ENCODE measurements around the gene ACAD9. TPM values are rescaled to one million over a fixed set of nuclear protein-coding genes. Genes with fewer than 3 reads are reported as not detected.

Gene ACAD9
- polyA plus RNA-seq, 3 donors, result 21.9 to 27.7 (median 25.6) TPM

DNA sequence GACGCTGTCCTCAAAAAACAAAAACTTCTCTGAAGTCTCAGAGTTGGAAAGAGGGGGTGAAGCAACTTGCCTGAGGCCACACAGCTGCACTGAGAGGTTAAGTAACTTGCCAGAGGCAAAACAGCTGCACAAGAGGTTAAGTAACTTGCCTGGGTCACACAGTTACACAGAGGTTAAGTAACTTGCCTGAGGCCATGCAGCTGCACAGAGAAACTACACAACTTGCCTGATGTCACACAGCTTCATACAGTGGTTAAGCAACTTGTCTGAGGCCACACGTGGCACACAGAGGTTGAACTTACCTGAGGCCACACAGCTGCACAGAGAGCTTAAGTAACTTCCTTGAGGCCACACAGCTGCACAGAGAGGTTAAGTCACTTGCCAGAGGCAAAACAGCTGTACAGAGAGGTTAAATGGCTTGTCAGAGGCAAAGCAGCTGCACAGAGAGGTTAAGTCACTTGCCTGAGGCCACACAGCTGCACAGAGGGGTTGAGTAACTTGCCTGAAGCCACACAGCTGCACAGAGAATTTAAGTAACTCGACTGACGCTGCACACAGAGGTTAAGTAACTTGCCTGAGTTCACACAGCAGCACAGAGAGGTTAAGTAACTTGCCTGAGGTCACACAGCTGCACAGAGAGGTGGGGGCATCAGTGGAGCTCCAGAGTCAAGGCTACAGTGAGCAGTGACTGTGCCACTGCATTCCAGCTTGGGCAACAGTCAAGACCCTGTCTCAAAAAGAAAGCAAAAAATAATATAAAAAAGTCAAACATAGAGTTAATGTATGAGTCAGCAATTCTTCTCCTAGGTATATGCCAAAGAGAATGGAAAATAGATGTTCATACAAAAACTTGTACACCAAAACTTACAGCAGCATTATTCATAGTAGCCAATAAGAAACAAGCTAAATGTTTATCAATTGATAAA lies 12.0 kb upstream of the ACAD9 start:
- Histone ChIP-seq H4K20me1 (ENCODE audit: insufficient read depth, low read length) (no peaks in the 10 kb centered on the region), H2AFZ (ENCODE audit: insufficient read depth, low read depth, low read length, poor library complexity, severe bottlenecking) (no peak overlapping the region), H3K4me1 (ENCODE audit: control insufficient read depth in 1 of 2, insufficient read depth in 2 of 2, low read length in 2 of 2) (peaks cover 33 to 34% of the 10 kb centered on the region in 2 donors), H3K4me3 (replicated peaks in 1 of 3; ENCODE audit: low read depth in 2 of 3, low read length in 3 of 3) (no peak overlapping the region), H3K27me3 (ENCODE audit: control insufficient read depth in 2 of 2, insufficient read depth in 2 of 2, low read length in 2 of 2) (no peaks in the 10 kb centered on the region), H3K79me2 (ENCODE audit: insufficient read depth, low read length) (no peaks in the 10 kb centered on the region), H3K9me3 (replicated peaks in 1 of 2; ENCODE audit: control insufficient read depth in 1 of 2, insufficient read depth in 1 of 2, low read length in 2 of 2) (no peaks in the 10 kb centered on the region), H3K27ac (ENCODE audit: low read depth in 1 of 2, low read length in 2 of 2) (peak overlapping the region in 1 of 2 donors; percentile 43), H3K4me2 (replicated peaks; ENCODE audit: extremely low read depth, low read length, poor library complexity, severe bottlenecking) (no peak overlapping the region), H3K36me3 (replicated peaks in 1 of 2; ENCODE audit: control insufficient read depth in 1 of 2, insufficient read depth in 2 of 2, low read length in 2 of 2) (no peaks in the 10 kb centered on the region), H3K9ac (ENCODE audit: insufficient read depth, low read length, poor library complexity, severe bottlenecking) (no peak overlapping the region)
- DNase-seq, result no peak
- TF ChIP-seq CTCF (IDR thresholded peaks at IDR 0.05), result no peak
- H3K4me3 Mint-ChIP-seq, result no peak overlapping the region
- WGBS (ENCODE audit: insufficient coverage), result 60% methylated on average over 3 of the region's 4 CpGs
- intact Hi-C loops (cut with micrococcal nuclease), result no loop called here
- no peaks in the 10 kb centered on the region for H3K36me3 Mint-ChIP-seq
- peak overlapping the region in 4 of 7 donors; percentile 33 to 59 (median 50) for H3K27ac Mint-ChIP-seq
- H3K27me3 Mint-ChIP-seq (ENCODE audit: low read depth in 3 of 3), result peaks cover 0 to 4% (median 0%) of the 10 kb centered on the region in 3 donors
- peaks cover 41% of the 10 kb centered on the region for H3K4me1 Mint-ChIP-seq
- H3K9me3 Mint-ChIP-seq, result peaks cover 0 to 5% (median 0%) of the 10 kb centered on the region in 7 donors

DNA sequence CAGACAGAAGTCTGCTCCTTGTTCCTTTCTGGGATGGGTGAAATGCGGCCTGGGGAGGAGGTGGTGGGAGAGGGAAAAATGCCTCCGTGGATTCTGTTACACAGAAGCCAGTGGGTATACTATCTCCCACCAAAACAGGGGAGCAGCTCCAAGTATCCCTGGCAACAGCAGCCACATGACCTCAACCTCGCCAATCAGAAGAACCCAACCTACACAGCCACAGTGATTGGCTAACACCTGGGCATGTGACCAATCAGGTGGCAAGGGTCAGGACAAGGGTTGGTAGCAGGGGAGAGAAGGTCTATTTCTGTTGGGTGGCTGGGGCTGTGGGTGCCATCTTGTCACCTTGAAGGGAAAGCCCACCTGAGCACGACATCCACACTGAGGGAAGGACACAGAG lies 9.1 kb upstream of the ACAD9 start:
- Histone ChIP-seq H3K27ac (ENCODE audit: low read depth in 1 of 2, low read length in 2 of 2) (no peak overlapping the region), H3K9ac (ENCODE audit: insufficient read depth, low read length, poor library complexity, severe bottlenecking) (no peak overlapping the region), H3K27me3 (ENCODE audit: control insufficient read depth in 2 of 2, insufficient read depth in 2 of 2, low read length in 2 of 2) (no peaks in the 10 kb centered on the region), H3K9me3 (replicated peaks in 1 of 2; ENCODE audit: control insufficient read depth in 1 of 2, insufficient read depth in 1 of 2, low read length in 2 of 2) (no peaks in the 10 kb centered on the region), H3K4me1 (ENCODE audit: control insufficient read depth in 1 of 2, insufficient read depth in 2 of 2, low read length in 2 of 2) (peaks cover 18% of the 10 kb centered on the region in 2 donors), H4K20me1 (ENCODE audit: insufficient read depth, low read length) (no peaks in the 10 kb centered on the region), H3K4me2 (replicated peaks; ENCODE audit: extremely low read depth, low read length, poor library complexity, severe bottlenecking) (no peak overlapping the region), H2AFZ (ENCODE audit: insufficient read depth, low read depth, low read length, poor library complexity, severe bottlenecking) (no peak overlapping the region), H3K79me2 (ENCODE audit: insufficient read depth, low read length) (no peaks in the 10 kb centered on the region), H3K36me3 (replicated peaks in 1 of 2; ENCODE audit: control insufficient read depth in 1 of 2, insufficient read depth in 2 of 2, low read length in 2 of 2) (no peaks in the 10 kb centered on the region), H3K4me3 (replicated peaks in 1 of 3; ENCODE audit: low read depth in 2 of 3, low read length in 3 of 3) (no peak overlapping the region)
- H3K36me3 Mint-ChIP-seq, result no peaks in the 10 kb centered on the region
- H3K9me3 Mint-ChIP-seq, result no peaks in the 10 kb centered on the region
- intact Hi-C loops (cut with micrococcal nuclease), result no loop called here
- no peak overlapping the region for H3K27ac Mint-ChIP-seq
- peaks cover 0 to 2% (median 1%) of the 10 kb centered on the region in 3 donors for H3K27me3 Mint-ChIP-seq (ENCODE audit: low read depth in 3 of 3)
- peaks cover 19% of the 10 kb centered on the region for H3K4me1 Mint-ChIP-seq
- no CpG with 5 or more reads among the region's 4 CpGs for WGBS (ENCODE audit: insufficient coverage)
- no peak for DNase-seq
- TF ChIP-seq CTCF (IDR thresholded peaks at IDR 0.05), result no peak
- H3K4me3 Mint-ChIP-seq, result no peak overlapping the region
